Keratinocyte (primary cell): ENCODE results near the gene MCF2L2. TPM values are rescaled to one million over a fixed set of nuclear protein-coding genes. Genes with fewer than 3 reads are reported as not detected.

Source experiments
- DNase-seq: peaks from one replicate; pipeline ENCODE4 v3.0.0-alpha.2; 2011; ENCODE audit warnings: low read depth, missing footprints, low spot score
- FAIRE-seq: peaks from 2 replicates; lab custom pipeline; 2011; peaks lifted over from hg19 to GRCh38; lab: Jason Lieb, UNC
- H2AFZ ChIP-seq: 2 replicates; pipeline ENCODE4 v1.6.0; 2012; ENCODE audit warnings: low read length, control low read depth, inconsistent platforms; ENCODE audit not compliant: control insufficient read depth
- H3K27ac ChIP-seq: 2 replicates; pipeline ENCODE4 v1.5.1; 2011; ENCODE audit warnings: low read length; ENCODE audit not compliant: control insufficient read depth, insufficient read depth
- H3K27me3 ChIP-seq: 3 replicates; pipeline ENCODE4 v1.6.0; 2011; ENCODE audit warnings: low read length; ENCODE audit not compliant: control insufficient read depth, insufficient read depth; ENCODE audit errors: extremely low read depth
- H3K36me3 ChIP-seq, 2 experiments: 2 replicates in 1 of 2; 3 replicates in 1 of 2; pipeline ENCODE4 v1.5.1; 2011; ENCODE audit warnings: low read length in 2 of 2, mild to moderate bottlenecking in 1 of 2; ENCODE audit not compliant: control insufficient read depth in 2 of 2, insufficient read depth in 2 of 2; ENCODE audit errors: extremely low read depth in 1 of 2
- H3K4me1 ChIP-seq: 3 replicates; pipeline ENCODE4 v1.5.1; 2011; ENCODE audit warnings: low read length; ENCODE audit not compliant: control insufficient read depth, insufficient read depth; ENCODE audit errors: extremely low read depth
- H3K4me2 ChIP-seq: 3 replicates; pipeline ENCODE4 v1.6.0; 2011; ENCODE audit warnings: low read depth, low read length; ENCODE audit not compliant: control insufficient read depth, insufficient read depth; ENCODE audit errors: extremely low read depth
- H3K4me3 ChIP-seq, 3 experiments: fragments of 200-600 bp in 1 of 3; sonication (generic) in 1 of 3; 2 replicates in 2 of 3; 3 replicates in 1 of 3; pipeline ENCODE4 v1.5.1; 2011 to 2016; ENCODE audit warnings: low read length in 3 of 3, mild to moderate bottlenecking in 3 of 3, control low read depth in 2 of 3, inconsistent platforms in 1 of 3, low read depth in 1 of 3, mixed read lengths in 1 of 3, mixed run types in 1 of 3, moderate library complexity in 1 of 3; ENCODE audit not compliant: control insufficient read depth in 2 of 3, insufficient read depth in 2 of 3; ENCODE audit errors: extremely low read depth in 1 of 3
- H3K79me2 ChIP-seq: 2 replicates; pipeline ENCODE4 v1.6.0; 2012; ENCODE audit warnings: low read length; ENCODE audit not compliant: control insufficient read depth, insufficient read depth
- H3K9ac ChIP-seq: 3 replicates; pipeline ENCODE4 v1.6.0; 2011; ENCODE audit warnings: low read length; ENCODE audit not compliant: control insufficient read depth, insufficient read depth; ENCODE audit errors: extremely low read depth
- H3K9me1 ChIP-seq: 3 replicates; pipeline ENCODE4 v1.6.0; 2011; ENCODE audit warnings: low read length; ENCODE audit not compliant: control insufficient read depth, insufficient read depth; ENCODE audit errors: extremely low read depth
- H3K9me3 ChIP-seq: 2 replicates; pipeline ENCODE4 v1.5.1; 2012; ENCODE audit warnings: low read depth, low read length; ENCODE audit not compliant: control insufficient read depth
- H4K20me1 ChIP-seq: 3 replicates; pipeline ENCODE4 v1.6.0; 2011; ENCODE audit warnings: low read length; ENCODE audit not compliant: control insufficient read depth, insufficient read depth; ENCODE audit errors: extremely low read depth
- EZH2 ChIP-seq: IDR thresholded peaks from one replicate; pipeline ENCODE4 v1.6.1; 2012; ENCODE audit warnings: inconsistent platforms, mild to moderate bottlenecking, low read length, moderate library complexity
- dilution Hi-C: fragments of 300-500 bp; cut with MboI; formaldehyde crosslinking; loops from one replicate; pipeline ENCODE4 v1.7.0; 2020; ENCODE audit warnings: low sequenced_read_pairs; ENCODE audit not compliant: extremely low pct_ligation_motif_present
- polyA plus RNA-seq, 5 experiments: library from polyadenylated mRNA; depleted of rRNA in 3 of 5; stranded (reverse) in 3 of 5; stranded (forward) in 1 of 5; unstranded in 1 of 5; fragments of >200 nt; gene quantifications; 1 replicate in 1 of 5; 2 replicates in 3 of 5; 3 replicates in 1 of 5; pipeline versions ENCODE4 v1.2.1 to v1.2.3, GENCODE V29; 2011 to 2012; ENCODE audit warnings: missing spikeins in 2 of 5, low read depth in 1 of 5, low replicate concordance in 1 of 5
- TF ChIP-seq, protein P1 (sequence below), 3 experiments: IDR thresholded peaks in 1 of 3; conservative IDR thresholded peaks in 1 of 3; optimal IDR thresholded peaks in 1 of 3; 2 replicates in 2 of 3; 3 replicates in 1 of 3; pipeline versions ENCODE3 to v1.5.1; 2011; ENCODE audit warnings: low read length in 3 of 3, mild to moderate bottlenecking in 3 of 3, moderate library complexity in 2 of 3, control low read depth in 1 of 3, inconsistent platforms in 1 of 3; ENCODE audit not compliant: insufficient read depth in 2 of 3; ENCODE audit errors: extremely low read depth in 1 of 3

Gene MCF2L2
- polyA plus RNA-seq, 1 donor (not counting 4 experiments of a cell fraction or from before 2014, with no cell fraction given), result 0.26 TPM

DNA sequence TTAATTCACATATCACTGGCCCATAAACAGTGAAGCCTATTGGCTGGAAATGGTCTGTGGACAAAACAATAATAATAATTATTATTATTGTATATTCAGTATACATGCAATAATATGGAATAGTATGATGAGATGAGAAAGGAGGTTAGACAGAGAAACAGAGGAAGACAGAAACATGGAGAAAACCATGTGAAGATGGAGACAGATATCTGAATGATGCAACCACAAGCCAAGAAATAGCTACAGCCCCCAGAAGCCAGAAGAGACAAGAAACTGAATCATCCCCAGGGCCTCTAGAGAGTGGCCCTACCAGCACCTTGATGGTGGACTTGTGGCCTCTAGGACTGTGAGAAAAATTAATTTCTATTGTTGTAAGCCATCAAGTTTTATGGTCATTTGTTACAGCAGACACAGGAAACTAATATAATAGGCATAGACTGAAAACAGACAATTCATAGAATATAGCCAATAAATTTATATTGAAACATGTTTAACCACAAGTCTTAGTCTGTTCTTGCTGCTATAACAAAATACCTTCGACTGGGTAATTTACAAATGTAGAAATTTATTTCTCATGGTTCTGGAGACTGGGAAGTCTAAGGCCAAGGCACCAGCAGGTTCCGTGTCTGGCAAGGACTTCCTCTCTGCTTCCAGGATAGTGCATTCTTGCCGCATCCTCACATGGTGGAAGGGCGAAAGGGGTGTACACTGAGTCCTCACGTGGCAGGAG lies 31.6 kb downstream of the MCF2L2 start:
- H3K27ac ChIP-seq, result no peak overlapping the region
- H4K20me1 ChIP-seq, result no peaks in the 10 kb centered on the region
- no peak for DNase-seq
- no peak overlapping the region for H3K4me3 ChIP-seq
- no peak for FAIRE-seq
- H3K27me3 ChIP-seq, result peaks cover 5% of the 10 kb centered on the region
- no peak overlapping the region for H2AFZ ChIP-seq
- dilution Hi-C loops, result no loop called here
- no peaks in the 10 kb centered on the region for H3K36me3 ChIP-seq
- no peaks in the 10 kb centered on the region for H3K9me1 ChIP-seq
- H3K79me2 ChIP-seq, result no peaks in the 10 kb centered on the region
- H3K4me2 ChIP-seq, result no peak overlapping the region
- H3K4me1 ChIP-seq, result no peaks in the 10 kb centered on the region
- H3K9ac ChIP-seq, result no peak overlapping the region
- no peak for TF ChIP-seq EZH2
- TF ChIP-seq, protein P1, sequence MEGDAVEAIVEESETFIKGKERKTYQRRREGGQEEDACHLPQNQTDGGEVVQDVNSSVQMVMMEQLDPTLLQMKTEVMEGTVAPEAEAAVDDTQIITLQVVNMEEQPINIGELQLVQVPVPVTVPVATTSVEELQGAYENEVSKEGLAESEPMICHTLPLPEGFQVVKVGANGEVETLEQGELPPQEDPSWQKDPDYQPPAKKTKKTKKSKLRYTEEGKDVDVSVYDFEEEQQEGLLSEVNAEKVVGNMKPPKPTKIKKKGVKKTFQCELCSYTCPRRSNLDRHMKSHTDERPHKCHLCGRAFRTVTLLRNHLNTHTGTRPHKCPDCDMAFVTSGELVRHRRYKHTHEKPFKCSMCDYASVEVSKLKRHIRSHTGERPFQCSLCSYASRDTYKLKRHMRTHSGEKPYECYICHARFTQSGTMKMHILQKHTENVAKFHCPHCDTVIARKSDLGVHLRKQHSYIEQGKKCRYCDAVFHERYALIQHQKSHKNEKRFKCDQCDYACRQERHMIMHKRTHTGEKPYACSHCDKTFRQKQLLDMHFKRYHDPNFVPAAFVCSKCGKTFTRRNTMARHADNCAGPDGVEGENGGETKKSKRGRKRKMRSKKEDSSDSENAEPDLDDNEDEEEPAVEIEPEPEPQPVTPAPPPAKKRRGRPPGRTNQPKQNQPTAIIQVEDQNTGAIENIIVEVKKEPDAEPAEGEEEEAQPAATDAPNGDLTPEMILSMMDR (optimal IDR thresholded peaks at IDR 0.05 in 1 of 3, IDR thresholded peaks at IDR 0.05 in 1 of 3, conservative IDR thresholded peaks at IDR 0.05 in 1 of 3; ENCODE audit: extremely low read depth in 1 of 3, insufficient read depth in 2 of 3, low read length in 3 of 3), result no peak
- no peaks in the 10 kb centered on the region for H3K9me3 ChIP-seq

- DNase-seq (no peak), FAIRE-seq (no peak)
- dilution Hi-C loops, result no loop called here
- Histone ChIP-seq H3K27ac (no peak overlapping the region), H3K9ac (no peak overlapping the region), H3K9me3 (no peaks in the 10 kb centered on the region), H3K36me3 (no peaks in the 10 kb centered on the region), H3K4me3 (no peak overlapping the region), H3K27me3 (peaks cover 5% of the 10 kb centered on the region), H2AFZ (no peak overlapping the region), H3K9me1 (no peaks in the 10 kb centered on the region), H3K4me2 (no peak overlapping the region), H3K79me2 (no peaks in the 10 kb centered on the region), H4K20me1 (no peaks in the 10 kb centered on the region), H3K4me1 (no peaks in the 10 kb centered on the region)
- TF ChIP-seq, protein P1 (optimal IDR thresholded peaks at IDR 0.05 in 1 of 3, IDR thresholded peaks at IDR 0.05 in 1 of 3, conservative IDR thresholded peaks at IDR 0.05 in 1 of 3; ENCODE audit: extremely low read depth in 1 of 3, insufficient read depth in 2 of 3, low read length in 3 of 3), result no peak
- TF ChIP-seq EZH2, result no peak
Observed at GRCh38 chr3:183394150-183394549, 34.3 kb downstream of the MCF2L2 start.
